ENCODE measurements around the gene NLRP1. TPM values are rescaled to one million over a fixed set of nuclear protein-coding genes. Genes with fewer than 3 reads are reported as not detected.
A peak's percentile ranks its signal among the peaks of the same experiment; 100 is the strongest.

Gene NLRP1
- polyA plus RNA-seq, 3 donors = 13.2 to 388 (median 17.3) TPM

DNA sequence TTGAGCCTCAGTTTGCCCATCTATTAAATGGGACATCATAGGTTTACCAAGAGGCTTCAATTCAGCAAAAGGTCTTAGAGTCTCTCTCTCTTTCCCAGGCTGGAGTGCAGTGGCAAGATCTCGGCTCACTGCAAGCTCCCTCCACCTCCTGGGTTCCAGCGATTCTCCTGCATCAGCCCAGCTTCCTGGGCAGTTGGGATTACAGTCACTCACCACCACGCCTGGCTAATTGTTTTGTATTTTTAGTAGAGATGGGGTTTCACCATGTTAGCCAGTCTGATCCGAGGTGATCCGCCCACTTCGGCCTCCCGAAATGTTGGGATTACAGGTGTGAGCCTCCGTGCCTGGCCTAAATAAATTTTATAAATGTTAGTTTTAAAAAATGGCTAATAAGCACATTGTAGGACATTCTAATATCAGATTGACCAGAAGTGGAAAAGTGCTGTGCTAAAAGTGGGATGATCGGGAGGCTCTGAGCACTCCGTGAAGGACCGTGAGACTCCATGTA is 1.0 kb upstream of the NLRP1 start:
- Mint-ChIP-seq H3K4me3 (no peak overlapping the region), H3K27me3 (ENCODE audit: low read depth in 3 of 3) (peaks cover 4 to 11% (median 10%) of the 10 kb centered on the region in 3 donors), H3K27ac (peak overlapping the region; percentile 95 to 99 (median 97)), H3K9me3 (no peaks in the 10 kb centered on the region), H3K36me3 (peaks cover 22% of the 10 kb centered on the region in 2 donors), H3K4me1 (peaks cover 59% of the 10 kb centered on the region)
- H3K79me2 ChIP-seq (ENCODE audit: insufficient read depth, low read length) = peaks cover 38% of the 10 kb centered on the region
- peaks cover 0 to 3% of the 10 kb centered on the region in 2 donors for H3K27me3 ChIP-seq (ENCODE audit: control insufficient read depth in 2 of 2, insufficient read depth in 2 of 2, low read length in 2 of 2)
- no peak for DNase-seq
- peak overlapping the region; percentile 98 for H3K4me2 ChIP-seq (replicated peaks; ENCODE audit: extremely low read depth, low read length, poor library complexity, severe bottlenecking)
- H3K9ac ChIP-seq (ENCODE audit: insufficient read depth, low read length, poor library complexity, severe bottlenecking) = peak overlapping the region; percentile 91
- 95% methylated on average over 5 of the region's 11 CpGs for WGBS (ENCODE audit: insufficient coverage)
- no peak overlapping the region for H2AFZ ChIP-seq (ENCODE audit: insufficient read depth, low read depth, low read length, poor library complexity, severe bottlenecking)
- H3K27ac ChIP-seq (ENCODE audit: low read depth in 1 of 2, low read length in 2 of 2) = peak overlapping the region; percentile 87 to 96
- H3K4me1 ChIP-seq (ENCODE audit: control insufficient read depth in 1 of 2, insufficient read depth in 2 of 2, low read length in 2 of 2) = peaks cover 56 to 66% of the 10 kb centered on the region in 2 donors
- intact Hi-C loops (cut with micrococcal nuclease) = loop anchor here in 1 of 2 donors (5.0 kb wide), 1 partner anchor 837 kb away; no protein-coding TSS in a partner anchor
- no peaks in the 10 kb centered on the region for H3K9me3 ChIP-seq (replicated peaks in 1 of 2; ENCODE audit: control insufficient read depth in 1 of 2, insufficient read depth in 1 of 2, low read length in 2 of 2)
- H3K4me3 ChIP-seq (replicated peaks in 1 of 3; ENCODE audit: low read depth in 2 of 3, low read length in 3 of 3) = peak overlapping the region in 1 of 3 experiments; percentile 100
- TF ChIP-seq, protein P1, sequence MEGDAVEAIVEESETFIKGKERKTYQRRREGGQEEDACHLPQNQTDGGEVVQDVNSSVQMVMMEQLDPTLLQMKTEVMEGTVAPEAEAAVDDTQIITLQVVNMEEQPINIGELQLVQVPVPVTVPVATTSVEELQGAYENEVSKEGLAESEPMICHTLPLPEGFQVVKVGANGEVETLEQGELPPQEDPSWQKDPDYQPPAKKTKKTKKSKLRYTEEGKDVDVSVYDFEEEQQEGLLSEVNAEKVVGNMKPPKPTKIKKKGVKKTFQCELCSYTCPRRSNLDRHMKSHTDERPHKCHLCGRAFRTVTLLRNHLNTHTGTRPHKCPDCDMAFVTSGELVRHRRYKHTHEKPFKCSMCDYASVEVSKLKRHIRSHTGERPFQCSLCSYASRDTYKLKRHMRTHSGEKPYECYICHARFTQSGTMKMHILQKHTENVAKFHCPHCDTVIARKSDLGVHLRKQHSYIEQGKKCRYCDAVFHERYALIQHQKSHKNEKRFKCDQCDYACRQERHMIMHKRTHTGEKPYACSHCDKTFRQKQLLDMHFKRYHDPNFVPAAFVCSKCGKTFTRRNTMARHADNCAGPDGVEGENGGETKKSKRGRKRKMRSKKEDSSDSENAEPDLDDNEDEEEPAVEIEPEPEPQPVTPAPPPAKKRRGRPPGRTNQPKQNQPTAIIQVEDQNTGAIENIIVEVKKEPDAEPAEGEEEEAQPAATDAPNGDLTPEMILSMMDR (IDR thresholded peaks at IDR 0.05) = no peak
- peaks cover 13 to 18% of the 10 kb centered on the region in 2 donors for H3K36me3 ChIP-seq (replicated peaks in 1 of 2; ENCODE audit: control insufficient read depth in 1 of 2, insufficient read depth in 2 of 2, low read length in 2 of 2)
- peaks cover 38% of the 10 kb centered on the region for H4K20me1 ChIP-seq (ENCODE audit: insufficient read depth, low read length)

DNA sequence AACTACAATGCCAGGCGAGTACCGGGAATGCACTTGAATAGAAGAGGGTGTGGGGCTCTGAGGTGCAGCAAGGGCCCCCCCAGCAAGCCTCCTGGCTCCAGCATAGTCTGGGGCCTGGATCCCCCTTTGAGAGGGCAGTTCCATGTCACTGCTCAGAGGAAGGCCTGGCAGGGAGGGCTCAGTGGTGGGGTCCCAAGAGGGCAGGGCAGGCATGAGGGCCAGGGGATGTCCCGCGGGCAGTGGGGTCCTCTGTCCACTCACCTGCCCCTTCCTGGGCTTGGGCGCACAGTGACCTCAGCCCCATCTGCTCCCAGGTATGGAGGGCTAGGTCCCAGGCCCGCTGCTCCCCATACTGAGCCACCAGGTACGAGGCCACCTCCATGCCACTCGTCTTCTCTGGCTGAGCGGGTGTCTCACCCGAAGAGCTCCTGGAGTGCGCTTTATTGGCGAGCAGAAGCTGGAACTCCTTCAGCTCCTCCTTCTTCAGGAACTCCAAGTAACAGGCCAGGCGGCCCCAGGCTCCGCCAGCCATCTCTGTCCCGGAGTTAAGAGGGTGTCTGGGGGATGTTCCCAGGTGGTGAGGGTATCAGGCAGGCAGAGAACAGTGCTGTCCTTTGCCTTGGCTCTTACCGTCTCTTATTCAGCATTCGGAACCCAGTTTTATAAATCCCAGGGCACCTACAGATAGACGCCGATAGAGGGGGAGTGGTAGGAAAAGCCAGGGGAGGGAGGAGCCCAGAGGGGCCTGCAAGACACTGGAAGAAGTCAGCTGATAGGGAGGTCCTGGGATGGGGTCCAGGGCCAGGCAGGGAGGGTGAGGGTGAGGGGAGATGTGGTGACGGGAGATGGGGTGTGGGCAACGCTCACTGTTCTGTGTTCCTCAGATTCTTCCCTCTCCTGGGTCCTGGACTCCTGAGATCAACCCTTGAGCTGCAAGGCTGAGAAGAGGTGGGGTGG is 605 bp downstream of the NLRP1 start:
- Histone ChIP-seq H3K79me2 (ENCODE audit: insufficient read depth, low read length) (peaks cover 53% of the 10 kb centered on the region), H3K27ac (ENCODE audit: low read depth in 1 of 2, low read length in 2 of 2) (peak overlapping the region; percentile 87 to 96), H3K9me3 (replicated peaks in 1 of 2; ENCODE audit: control insufficient read depth in 1 of 2, insufficient read depth in 1 of 2, low read length in 2 of 2) (no peaks in the 10 kb centered on the region), H3K27me3 (ENCODE audit: control insufficient read depth in 2 of 2, insufficient read depth in 2 of 2, low read length in 2 of 2) (peaks cover 0 to 3% of the 10 kb centered on the region in 2 donors), H3K36me3 (replicated peaks in 1 of 2; ENCODE audit: control insufficient read depth in 1 of 2, insufficient read depth in 2 of 2, low read length in 2 of 2) (peaks cover 21 to 33% of the 10 kb centered on the region in 2 donors), H3K9ac (ENCODE audit: insufficient read depth, low read length, poor library complexity, severe bottlenecking) (peak overlapping the region; percentile 91), H2AFZ (ENCODE audit: insufficient read depth, low read depth, low read length, poor library complexity, severe bottlenecking) (peak overlapping the region; percentile 68), H4K20me1 (ENCODE audit: insufficient read depth, low read length) (peaks cover 54% of the 10 kb centered on the region), H3K4me3 (replicated peaks in 1 of 3; ENCODE audit: low read depth in 2 of 3, low read length in 3 of 3) (peak overlapping the region; percentile 66 to 100 (median 98)), H3K4me1 (ENCODE audit: control insufficient read depth in 1 of 2, insufficient read depth in 2 of 2, low read length in 2 of 2) (peaks cover 66 to 80% of the 10 kb centered on the region in 2 donors), H3K4me2 (replicated peaks; ENCODE audit: extremely low read depth, low read length, poor library complexity, severe bottlenecking) (peak overlapping the region; percentile 98)
- intact Hi-C loops (cut with micrococcal nuclease) = loop anchor here in 1 of 2 donors (5.0 kb wide), 1 partner anchor 859 kb away; the partner anchor contains the start of gene PIMREG
- TF ChIP-seq, protein P1 (IDR thresholded peaks at IDR 0.05) = no peak
- H3K27ac Mint-ChIP-seq = peak overlapping the region; percentile 95 to 99 (median 97)
- peaks cover 0 to 3% (median 0%) of the 10 kb centered on the region in 7 donors for H3K9me3 Mint-ChIP-seq
- peaks cover 74% of the 10 kb centered on the region for H3K4me1 Mint-ChIP-seq
- peaks cover 31 to 37% of the 10 kb centered on the region in 2 donors for H3K36me3 Mint-ChIP-seq
- H3K27me3 Mint-ChIP-seq (ENCODE audit: low read depth in 3 of 3) = peaks cover 2 to 9% (median 6%) of the 10 kb centered on the region in 3 donors
- 13% methylated on average over 9 of the region's 21 CpGs for WGBS (ENCODE audit: insufficient coverage)
- DNase-seq = peak in 2 of 3 donors; percentile 31 to 32
- H3K4me3 Mint-ChIP-seq = peak overlapping the region; percentile 96

Data from CD14-positive monocyte (primary cell).